ENCODE data around the gene UBAC1. TPM values are rescaled to one million over a fixed set of nuclear protein-coding genes. Genes with fewer than 3 reads are reported as not detected.

The UBAC1 gene
- polyA plus RNA-seq, 1 of the 3 experiments (the other 2 are of a cell fraction): 67.7 TPM

DNA sequence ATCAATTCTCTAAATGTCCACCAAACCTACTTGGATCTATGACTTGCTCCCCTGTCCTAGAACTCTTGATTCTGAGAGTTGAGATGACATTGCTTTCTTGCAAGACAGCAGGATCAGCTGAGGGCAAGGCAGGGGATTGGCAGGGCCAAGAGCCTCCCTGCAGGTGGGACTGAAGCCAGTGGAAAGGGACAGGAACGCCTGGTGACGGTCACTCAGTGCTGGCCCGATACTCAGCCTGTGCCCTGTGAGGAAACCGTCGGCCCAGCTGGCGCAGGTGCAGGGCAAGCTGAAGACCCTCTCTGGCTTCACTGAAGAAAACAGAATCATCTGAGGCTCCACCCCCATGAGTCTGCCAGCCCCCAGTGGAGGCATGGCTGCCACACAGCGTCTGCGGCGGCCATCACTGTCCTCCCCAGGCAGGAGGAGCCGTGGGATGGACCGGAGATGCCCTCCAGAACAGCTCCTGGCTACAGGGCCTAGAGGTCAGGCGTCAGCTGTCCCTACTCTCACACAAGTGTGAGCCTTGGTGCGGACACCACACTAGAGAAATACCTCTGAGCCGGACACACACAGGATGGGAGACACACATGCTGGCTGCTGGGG is 14.7 kb downstream of the UBAC1 start (continued):
- TF ChIP-seq, protein P1, sequence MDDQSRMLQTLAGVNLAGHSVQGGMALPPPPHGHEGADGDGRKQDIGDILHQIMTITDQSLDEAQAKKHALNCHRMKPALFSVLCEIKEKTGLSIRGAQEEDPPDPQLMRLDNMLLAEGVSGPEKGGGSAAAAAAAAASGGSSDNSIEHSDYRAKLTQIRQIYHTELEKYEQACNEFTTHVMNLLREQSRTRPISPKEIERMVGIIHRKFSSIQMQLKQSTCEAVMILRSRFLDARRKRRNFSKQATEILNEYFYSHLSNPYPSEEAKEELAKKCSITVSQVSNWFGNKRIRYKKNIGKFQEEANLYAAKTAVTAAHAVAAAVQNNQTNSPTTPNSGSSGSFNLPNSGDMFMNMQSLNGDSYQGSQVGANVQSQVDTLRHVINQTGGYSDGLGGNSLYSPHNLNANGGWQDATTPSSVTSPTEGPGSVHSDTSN (IDR thresholded peaks at IDR 0.05): no peak
- TF ChIP-seq, protein P2, sequence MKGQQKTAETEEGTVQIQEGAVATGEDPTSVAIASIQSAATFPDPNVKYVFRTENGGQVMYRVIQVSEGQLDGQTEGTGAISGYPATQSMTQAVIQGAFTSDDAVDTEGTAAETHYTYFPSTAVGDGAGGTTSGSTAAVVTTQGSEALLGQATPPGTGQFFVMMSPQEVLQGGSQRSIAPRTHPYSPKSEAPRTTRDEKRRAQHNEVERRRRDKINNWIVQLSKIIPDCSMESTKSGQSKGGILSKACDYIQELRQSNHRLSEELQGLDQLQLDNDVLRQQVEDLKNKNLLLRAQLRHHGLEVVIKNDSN (IDR thresholded peaks at IDR 0.05; ENCODE audit: borderline replicate concordance, low read depth): no peak
- TF ChIP-seq NFIC (IDR thresholded peaks at IDR 0.05; ENCODE audit: borderline replicate concordance): no peak
- no peak for TF ChIP-seq EP300 (IDR thresholded peaks at IDR 0.05; ENCODE audit: borderline replicate concordance in 1 of 2, low read depth in 1 of 2, low read length in 1 of 2)
- no peak for TF ChIP-seq CHD2 (IDR thresholded peaks at IDR 0.05; ENCODE audit: low read length, partially characterized antibody)
- TF ChIP-seq, protein P3, sequence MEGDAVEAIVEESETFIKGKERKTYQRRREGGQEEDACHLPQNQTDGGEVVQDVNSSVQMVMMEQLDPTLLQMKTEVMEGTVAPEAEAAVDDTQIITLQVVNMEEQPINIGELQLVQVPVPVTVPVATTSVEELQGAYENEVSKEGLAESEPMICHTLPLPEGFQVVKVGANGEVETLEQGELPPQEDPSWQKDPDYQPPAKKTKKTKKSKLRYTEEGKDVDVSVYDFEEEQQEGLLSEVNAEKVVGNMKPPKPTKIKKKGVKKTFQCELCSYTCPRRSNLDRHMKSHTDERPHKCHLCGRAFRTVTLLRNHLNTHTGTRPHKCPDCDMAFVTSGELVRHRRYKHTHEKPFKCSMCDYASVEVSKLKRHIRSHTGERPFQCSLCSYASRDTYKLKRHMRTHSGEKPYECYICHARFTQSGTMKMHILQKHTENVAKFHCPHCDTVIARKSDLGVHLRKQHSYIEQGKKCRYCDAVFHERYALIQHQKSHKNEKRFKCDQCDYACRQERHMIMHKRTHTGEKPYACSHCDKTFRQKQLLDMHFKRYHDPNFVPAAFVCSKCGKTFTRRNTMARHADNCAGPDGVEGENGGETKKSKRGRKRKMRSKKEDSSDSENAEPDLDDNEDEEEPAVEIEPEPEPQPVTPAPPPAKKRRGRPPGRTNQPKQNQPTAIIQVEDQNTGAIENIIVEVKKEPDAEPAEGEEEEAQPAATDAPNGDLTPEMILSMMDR (IDR thresholded peaks at IDR 0.05): no peak
- TF ChIP-seq SMC3 (IDR thresholded peaks at IDR 0.05; ENCODE audit: low read depth, low read length): no peak
- no peak for TF ChIP-seq FOXJ3 (CRISPR knock-in tag; IDR thresholded peaks at IDR 0.05)
- TF ChIP-seq JUND (IDR thresholded peaks at IDR 0.05): no peak
- TF ChIP-seq, protein P4, sequence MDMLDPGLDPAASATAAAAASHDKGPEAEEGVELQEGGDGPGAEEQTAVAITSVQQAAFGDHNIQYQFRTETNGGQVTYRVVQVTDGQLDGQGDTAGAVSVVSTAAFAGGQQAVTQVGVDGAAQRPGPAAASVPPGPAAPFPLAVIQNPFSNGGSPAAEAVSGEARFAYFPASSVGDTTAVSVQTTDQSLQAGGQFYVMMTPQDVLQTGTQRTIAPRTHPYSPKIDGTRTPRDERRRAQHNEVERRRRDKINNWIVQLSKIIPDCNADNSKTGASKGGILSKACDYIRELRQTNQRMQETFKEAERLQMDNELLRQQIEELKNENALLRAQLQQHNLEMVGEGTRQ (IDR thresholded peaks at IDR 0.05; ENCODE audit: borderline replicate concordance, low read depth, low read length): no peak

DNA sequence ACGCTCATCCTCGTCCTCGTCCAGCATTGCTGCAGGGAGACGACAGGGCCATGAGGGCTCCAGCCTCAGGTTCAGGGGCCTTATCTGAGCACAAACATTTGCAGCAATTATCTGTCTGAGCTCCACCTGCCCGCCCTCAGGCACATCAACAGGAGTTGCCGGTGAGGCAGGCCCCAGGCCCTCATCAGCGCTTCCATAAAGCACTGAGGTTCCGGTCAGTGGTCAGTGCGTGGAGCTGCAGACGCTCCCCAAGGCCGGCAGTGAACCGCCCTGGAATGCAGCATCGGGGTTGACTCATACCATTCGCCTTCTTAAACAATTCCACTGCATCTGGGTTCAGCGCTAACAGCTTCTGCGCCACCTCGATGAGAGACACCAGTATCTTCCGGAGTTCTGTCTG is 15.2 kb downstream of the UBAC1 start:
- 87% methylated on average over 14 of the region's 18 CpGs for WGBS (ENCODE audit: low lambda C conversion rate)
- CTCF ChIA-PET: interaction anchor here (1.5 kb wide), 1 partner anchor 177 kb away, joined by 4 read pairs; no protein-coding TSS in a partner anchor

More for the DNA sequence above, 15.2 kb downstream of the UBAC1 start:
- peaks cover 16 to 49% of the 10 kb centered on the region in 2 experiments for H3K36me3 ChIP-seq (replicated peaks in 1 of 2; ENCODE audit: control insufficient read depth in 1 of 2, insufficient read depth in 2 of 2, low read length in 1 of 2)
- no peaks in the 10 kb centered on the region for H3F3A ChIP-seq (replicated peaks; ENCODE audit: insufficient read depth)
- no peaks in the 10 kb centered on the region for H3K9me2 ChIP-seq
- H3K27me3 ChIP-seq (ENCODE audit: insufficient read depth): no peaks in the 10 kb centered on the region
- TF ChIP-seq, protein P5, sequence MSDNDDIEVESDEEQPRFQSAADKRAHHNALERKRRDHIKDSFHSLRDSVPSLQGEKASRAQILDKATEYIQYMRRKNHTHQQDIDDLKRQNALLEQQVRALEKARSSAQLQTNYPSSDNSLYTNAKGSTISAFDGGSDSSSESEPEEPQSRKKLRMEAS (IDR thresholded peaks at IDR 0.05; ENCODE audit: low read depth): no peak
- TF ChIP-seq, protein P6, sequence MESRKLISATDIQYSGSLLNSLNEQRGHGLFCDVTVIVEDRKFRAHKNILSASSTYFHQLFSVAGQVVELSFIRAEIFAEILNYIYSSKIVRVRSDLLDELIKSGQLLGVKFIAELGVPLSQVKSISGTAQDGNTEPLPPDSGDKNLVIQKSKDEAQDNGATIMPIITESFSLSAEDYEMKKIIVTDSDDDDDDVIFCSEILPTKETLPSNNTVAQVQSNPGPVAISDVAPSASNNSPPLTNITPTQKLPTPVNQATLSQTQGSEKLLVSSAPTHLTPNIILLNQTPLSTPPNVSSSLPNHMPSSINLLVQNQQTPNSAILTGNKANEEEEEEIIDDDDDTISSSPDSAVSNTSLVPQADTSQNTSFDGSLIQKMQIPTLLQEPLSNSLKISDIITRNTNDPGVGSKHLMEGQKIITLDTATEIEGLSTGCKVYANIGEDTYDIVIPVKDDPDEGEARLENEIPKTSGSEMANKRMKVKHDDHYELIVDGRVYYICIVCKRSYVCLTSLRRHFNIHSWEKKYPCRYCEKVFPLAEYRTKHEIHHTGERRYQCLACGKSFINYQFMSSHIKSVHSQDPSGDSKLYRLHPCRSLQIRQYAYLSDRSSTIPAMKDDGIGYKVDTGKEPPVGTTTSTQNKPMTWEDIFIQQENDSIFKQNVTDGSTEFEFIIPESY (IDR thresholded peaks at IDR 0.05; ENCODE audit: borderline replicate concordance, low read depth): no peak
- no peak for TF ChIP-seq NRF1 (IDR thresholded peaks at IDR 0.05; ENCODE audit: low read depth, low read length)
- no peak for TF ChIP-seq RFX5 (IDR thresholded peaks at IDR 0.05; ENCODE audit: low read length)
- TF ChIP-seq, protein P7, sequence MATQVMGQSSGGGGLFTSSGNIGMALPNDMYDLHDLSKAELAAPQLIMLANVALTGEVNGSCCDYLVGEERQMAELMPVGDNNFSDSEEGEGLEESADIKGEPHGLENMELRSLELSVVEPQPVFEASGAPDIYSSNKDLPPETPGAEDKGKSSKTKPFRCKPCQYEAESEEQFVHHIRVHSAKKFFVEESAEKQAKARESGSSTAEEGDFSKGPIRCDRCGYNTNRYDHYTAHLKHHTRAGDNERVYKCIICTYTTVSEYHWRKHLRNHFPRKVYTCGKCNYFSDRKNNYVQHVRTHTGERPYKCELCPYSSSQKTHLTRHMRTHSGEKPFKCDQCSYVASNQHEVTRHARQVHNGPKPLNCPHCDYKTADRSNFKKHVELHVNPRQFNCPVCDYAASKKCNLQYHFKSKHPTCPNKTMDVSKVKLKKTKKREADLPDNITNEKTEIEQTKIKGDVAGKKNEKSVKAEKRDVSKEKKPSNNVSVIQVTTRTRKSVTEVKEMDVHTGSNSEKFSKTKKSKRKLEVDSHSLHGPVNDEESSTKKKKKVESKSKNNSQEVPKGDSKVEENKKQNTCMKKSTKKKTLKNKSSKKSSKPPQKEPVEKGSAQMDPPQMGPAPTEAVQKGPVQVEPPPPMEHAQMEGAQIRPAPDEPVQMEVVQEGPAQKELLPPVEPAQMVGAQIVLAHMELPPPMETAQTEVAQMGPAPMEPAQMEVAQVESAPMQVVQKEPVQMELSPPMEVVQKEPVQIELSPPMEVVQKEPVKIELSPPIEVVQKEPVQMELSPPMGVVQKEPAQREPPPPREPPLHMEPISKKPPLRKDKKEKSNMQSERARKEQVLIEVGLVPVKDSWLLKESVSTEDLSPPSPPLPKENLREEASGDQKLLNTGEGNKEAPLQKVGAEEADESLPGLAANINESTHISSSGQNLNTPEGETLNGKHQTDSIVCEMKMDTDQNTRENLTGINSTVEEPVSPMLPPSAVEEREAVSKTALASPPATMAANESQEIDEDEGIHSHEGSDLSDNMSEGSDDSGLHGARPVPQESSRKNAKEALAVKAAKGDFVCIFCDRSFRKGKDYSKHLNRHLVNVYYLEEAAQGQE (IDR thresholded peaks at IDR 0.05; ENCODE audit: low read depth, low read length): no peak
- TF ChIP-seq SIN3A (IDR thresholded peaks at IDR 0.05; ENCODE audit: borderline replicate concordance, low read depth, low read length): no peak
- no peak for TF ChIP-seq EZH2phosphoT487 (IDR thresholded peaks at IDR 0.05; ENCODE audit: borderline replicate concordance, low read depth)
- TF ChIP-seq YY1 (IDR thresholded peaks at IDR 0.05; ENCODE audit: low read depth): no peak
- H3K9ac ChIP-seq: no peak overlapping the region
- POLR2A ChIA-PET: no interaction called here
- DNase-seq: no peak
- no peaks in the 10 kb centered on the region for H3K4me1 ChIP-seq (ENCODE audit: control insufficient read depth in 1 of 2, insufficient read depth in 2 of 2, low read depth in 1 of 2, low read length in 1 of 2)
- no peaks in the 10 kb centered on the region for H3K9me3 ChIP-seq
- H3K27ac ChIP-seq (ENCODE audit: low read depth in 2 of 2, low read length in 1 of 2): no peak overlapping the region
- no peaks in the 10 kb centered on the region for H3K79me2 ChIP-seq (ENCODE audit: insufficient read depth)
- no peak overlapping the region for H3K4me2 ChIP-seq
- H2AFZ ChIP-seq (ENCODE audit: low read depth): no peak overlapping the region
- no peak overlapping the region for H3K4me3 ChIP-seq (ENCODE audit: low read depth in 2 of 2, low read length in 1 of 2)
- H4K20me1 ChIP-seq (ENCODE audit: insufficient read depth): no peaks in the 10 kb centered on the region

Measured in SK-N-SH (cell line).